OCI-LY7 (cell line): ENCODE data around the gene SUOX. TPM values are rescaled to one million over a fixed set of nuclear protein-coding genes. Genes with fewer than 3 reads are reported as not detected.

ENCODE experiments used
- BruUV-seq: library from RNA; stranded (reverse); fragments of 400-500 nt; replicated peaks from 2 replicates; lab custom pipeline; 2021; lab: Mats Ljungman, UMichigan
- CTCF ChIA-PET: fragments of 300-600 bp; sonication (Branson Sonifier 250); formaldehyde crosslinking; loops from one replicate; lab custom pipeline; 2022; ENCODE audit warnings: antibody characterized with exemption; ENCODE audit not compliant: unreplicated experiment; lab: Charles Lee
- POLR2A ChIA-PET: fragments of 300-600 bp; sonication (Branson Sonifier 250); formaldehyde crosslinking; loops from one replicate; lab custom pipeline; 2022; ENCODE audit warnings: antibody characterized with exemption; lab: Charles Lee
- DNase-seq: peaks from one replicate; pipeline ENCODE4 v3.0.0-alpha.2; 2015; ENCODE audit warnings: low spot score
- H2AFZ ChIP-seq: fragments of 200-600 bp; sonication (generic), shearing (Covaris generic); 2 replicates; pipeline ENCODE4 v1.6.1; 2014; ENCODE audit warnings: mild to moderate bottlenecking, antibody characterized with exemption, low read length, moderate library complexity
- H3K27ac ChIP-seq: fragments of 200-600 bp; sonication (generic); 2 replicates; pipeline ENCODE4 v1.5.1; 2014; ENCODE audit warnings: mixed run types, low read depth, mild to moderate bottlenecking, moderate library complexity, low read length, inconsistent platforms; ENCODE audit not compliant: poor library complexity, severe bottlenecking
- H3K36me3 ChIP-seq: fragments of 200-600 bp; sonication (generic); 2 replicates; pipeline ENCODE4 v1.6.1; 2014; ENCODE audit warnings: mild to moderate bottlenecking, antibody characterized with exemption, low read length, moderate library complexity, mixed read lengths; ENCODE audit not compliant: insufficient read depth
- H3K4me1 ChIP-seq: fragments of 200-600 bp; sonication (generic); 2 replicates; pipeline ENCODE4 v1.5.1; 2014; ENCODE audit warnings: mild to moderate bottlenecking, low read length; ENCODE audit not compliant: insufficient read depth, poor library complexity, severe bottlenecking
- H3K4me2 ChIP-seq: fragments of 200-600 bp; sonication (generic); 2 replicates; pipeline ENCODE4 v1.6.1; 2014; ENCODE audit warnings: mild to moderate bottlenecking, low read length
- H3K4me3 ChIP-seq: fragments of 200-600 bp; sonication (generic); 2 replicates; pipeline ENCODE4 v1.5.1; 2014; ENCODE audit warnings: mild to moderate bottlenecking, low read depth, low read length; ENCODE audit not compliant: poor library complexity, severe bottlenecking
- H3K79me2 ChIP-seq: fragments of 200-600 bp; sonication (generic); 2 replicates; pipeline ENCODE4 v1.6.1; 2016; ENCODE audit warnings: low read depth, mild to moderate bottlenecking, low read length, moderate library complexity, mixed read lengths; ENCODE audit not compliant: insufficient read depth
- H3K9me2 ChIP-seq: fragments of 200-600 bp; sonication (generic); 2 replicates; pipeline ENCODE4 v1.6.1; 2016; ENCODE audit warnings: mild to moderate bottlenecking, low read length, mixed read lengths; ENCODE audit not compliant: insufficient read depth
- H3K9me3 ChIP-seq: fragments of 200-600 bp; sonication (generic); 2 replicates; pipeline ENCODE4 v1.6.1; 2014; ENCODE audit warnings: mild to moderate bottlenecking, mixed run types, low read length, mixed read lengths
- H4K20me1 ChIP-seq: fragments of 200-600 bp; sonication (generic); 2 replicates; pipeline ENCODE4 v1.6.1; 2014; ENCODE audit warnings: mild to moderate bottlenecking, antibody characterized with exemption, low read length, moderate library complexity, mixed read lengths; ENCODE audit not compliant: insufficient read depth
- CTCF ChIP-seq: fragments of 200-600 bp; sonication (generic); conservative IDR thresholded peaks from 2 replicates; pipeline ENCODE4 v1.5.1; 2014; ENCODE audit warnings: mild to moderate bottlenecking, antibody characterized with exemption, low read length, moderate library complexity, mixed read lengths
- EZH2phosphoT487 ChIP-seq: fragments of 200-600 bp; sonication (generic); IDR thresholded peaks from 2 replicates; pipeline ENCODE4 v1.6.1; 2018; ENCODE audit warnings: low read depth, borderline replicate concordance, mild to moderate bottlenecking, mixed run types, antibody characterized with exemption, low read length, moderate library complexity, mixed read lengths
- intact Hi-C: fragments of 100-400 bp; cut with micrococcal nuclease; formaldehyde crosslinking; loops from one replicate; pipeline ENCODE4 v1.10.0; 2022; ENCODE audit not compliant: unreplicated experiment
- total RNA-seq, 2 experiments: library from RNA; depleted of rRNA in 1 of 2; stranded (reverse); fragments of >200 nt in 1 of 2; shearing (Covaris generic) in 1 of 2; gene quantifications; 2 replicates each; pipeline ENCODE4 v1.2.3, GENCODE V29; 2014 to 2022

The SUOX gene
- total RNA-seq, 2 experiments from 2014 or later: 2.7 to 6.4 TPM

GRCh38 chr12:55972911-55973598 is 24.0 kb upstream of the SUOX start:
- peak; percentile 33 for DNase-seq
- intact Hi-C loops: loop anchor here (1.0 to 2.0 kb wide), 3 partner anchors 44 to 154 kb away; partner anchors contain the start of genes ORMDL2 and RPS26
- BruUV-seq: TSS peak; percentile 96
- Histone ChIP-seq H3K4me3 (peak overlapping the region; percentile 81), H3K27ac (peak overlapping the region; percentile 57), H2AFZ (peak overlapping the region; percentile 70), H3K9me3 (no peaks in the 10 kb centered on the region), H3K36me3 (peaks cover 43% of the 10 kb centered on the region), H3K4me2 (peak overlapping the region; percentile 78), H3K79me2 (peaks cover 22% of the 10 kb centered on the region; the same call in 1 of the 2 replicates), H4K20me1 (0 out of 2 replicates have a peak, but pooled peaks cover 5% of the 10 kb centered on the region), H3K4me1 (peaks cover 32% of the 10 kb centered on the region), H3K9me2 (no peaks in the 10 kb centered on the region)
- no peak for TF ChIP-seq CTCF
- no peak for TF ChIP-seq EZH2phosphoT487
- ChIA-PET CTCF (interaction anchor here (0.8 to 0.9 kb wide), 2 partner anchors 12 to 229 kb away, joined by 4 read pairs; no protein-coding TSS in a partner anchor), POLR2A (interaction anchor here (0.5 to 2.5 kb wide), 19 partner anchors 11 to 1256 kb away, joined by 3 to 32 read pairs (median 4); partner anchors contain the start of genes ORMDL2, SARNP and SHMT2)

- Histone ChIP-seq H3K27ac (peak within 1 kb of the TSS; percentile 57), H3K4me2 (peak within 1 kb of the TSS; percentile 78), H3K4me3 (peak within 1 kb of the TSS; percentile 88), H3K9me3 (no peaks in the 10 kb centered on the region), H3K9me2 (no peaks in the 10 kb centered on the region), H3K4me1 (peaks cover 25% of the 10 kb centered on the region), H3K36me3 (peaks cover 40% of the 10 kb centered on the region), H4K20me1 (no peaks in the 10 kb centered on the region), H3K79me2 (peaks cover 21% of the 10 kb centered on the region; the same call in 1 of the 2 replicates), H2AFZ (peak within 1 kb of the TSS; percentile 70)
- TF ChIP-seq CTCF: no peak
- TF ChIP-seq EZH2phosphoT487: no peak
- DNase-seq: peak; percentile 100
- no TSS peak for BruUV-seq
- POLR2A ChIA-PET: interaction anchor here (0.5 to 2.5 kb wide), 25 partner anchors 10 to 1256 kb away, joined by 3 to 32 read pairs (median 4); partner anchors contain the start of genes CD63, ORMDL2, PYM1 and SARNP
- CTCF ChIA-PET: interaction anchor here (0.5 to 0.9 kb wide), 4 partner anchors 11 to 229 kb away, joined by 3 to 4 read pairs (median 4); no protein-coding TSS in a partner anchor
- intact Hi-C loops: loop anchor here (1.0 to 2.0 kb wide), 3 partner anchors 44 to 155 kb away; partner anchors contain the start of genes ORMDL2 and RPS26
Measured at GRCh38 chr12:55973599-55974307, 23.3 kb upstream of the SUOX start, which contains the start of gene RAB5B. Gene RAB5B, plus strand, starts transcription at chr12:55974078. Its CDS starts 12,883 bp downstream, at chr12:55986961.
